HCT116 (cell line): ENCODE results near the gene PRRT1B. TPM values are rescaled to one million over a fixed set of nuclear protein-coding genes. Genes with fewer than 3 reads are reported as not detected.

Source experiments
- ATAC-seq: fragments of 200-7000 bp; cut with Tn5 transposase; 2 replicates; pipeline ENCODE4 v1.9.1; 2020; ENCODE audit warnings: mild to moderate bottlenecking, moderate library complexity
- BruUV-seq: library from RNA; stranded (reverse); fragments of 400-500 nt; replicated peaks from 2 replicates; lab custom pipeline; 2021; lab: Mats Ljungman, UMichigan
- CTCF ChIA-PET: fragments of 300-600 bp; sonication (Branson Sonifier 250); formaldehyde crosslinking; loops from one replicate; lab custom pipeline; 2021; ENCODE audit warnings: antibody characterized with exemption; lab: Charles Lee
- POLR2A ChIA-PET: fragments of 300-600, 350-600 bp; sonication (Branson Sonifier 250); formaldehyde crosslinking; loops from one replicate; lab custom pipeline; 2021; ENCODE audit warnings: antibody characterized with exemption; lab: Charles Lee
- RAD21 ChIA-PET, 2 experiments: fragments of 300-600 bp; sonication (Branson Sonifier 250); formaldehyde crosslinking; loops; one replicate each; lab custom pipeline; 2023; ENCODE audit warnings: low total read pairs in 2 of 2; ENCODE audit not compliant: uncharacterized antibody in 2 of 2, unreplicated experiment in 2 of 2, low non-redundant PET in 1 of 2; lab: Charles Lee
- DNase-seq: peaks from one replicate; pipeline ENCODE4 v3.0.0-alpha.2; 2010; ENCODE audit warnings: low read depth, low spot score
- H2AFZ ChIP-seq: fragments of 200-600 bp; shearing (Covaris generic), sonication (generic); 2 replicates; pipeline ENCODE4 v1.6.1; 2017; ENCODE audit warnings: low read depth, mixed run types, mixed read lengths, antibody characterized with exemption, low read length; ENCODE audit not compliant: poor library complexity, severe bottlenecking
- H3K27ac ChIP-seq: 2 replicates; pipeline ENCODE4 v1.5.1; 2012; ENCODE audit warnings: low read depth, low read length
- H3K27me3 ChIP-seq: fragments of 200-600 bp; sonication (generic); 2 replicates; pipeline ENCODE4 v1.6.1; 2016; ENCODE audit warnings: mixed run types, low read length, mixed read lengths; ENCODE audit not compliant: insufficient read depth
- H3K36me3 ChIP-seq, 2 experiments: fragments of 200-500 bp in 1 of 2; fragments of 200-600 bp in 1 of 2; sonication (Bioruptor generic) in 1 of 2; sonication (generic) in 1 of 2; 2 replicates each; pipeline versions ENCODE4 v1.5.1 to v1.6.1; 2014 to 2016; ENCODE audit warnings: low read length in 2 of 2, inconsistent platforms in 1 of 2, mixed read lengths in 1 of 2, mixed run types in 1 of 2; ENCODE audit not compliant: insufficient read depth in 2 of 2, control insufficient read depth in 1 of 2
- H3K4me1 ChIP-seq, 2 experiments: fragments of 200-600 bp in 1 of 2; sonication (generic) in 1 of 2; 2 replicates each; pipeline versions ENCODE4 v1.5.1 to v1.6.1; 2012 to 2017; ENCODE audit warnings: low read length in 2 of 2, inconsistent platforms in 1 of 2, mild to moderate bottlenecking in 1 of 2, mixed read lengths in 1 of 2, mixed run types in 1 of 2, moderate library complexity in 1 of 2; ENCODE audit not compliant: insufficient read depth in 2 of 2, control insufficient read depth in 1 of 2
- H3K4me2 ChIP-seq: fragments of 200-600 bp; sonication (generic); 2 replicates; pipeline ENCODE4 v1.6.1; 2017; ENCODE audit warnings: mixed run types, low read length, mixed read lengths
- H3K4me3 ChIP-seq, 2 experiments: fragments of 200-600 bp in 1 of 2; sonication (generic) in 1 of 2; replicated peaks in 1 of 2; 2 replicates each; pipeline ENCODE4 v1.5.1; 2011 to 2016; ENCODE audit warnings: low read length in 2 of 2, control low read depth in 1 of 2, low read depth in 1 of 2, mild to moderate bottlenecking in 1 of 2, mixed read lengths in 1 of 2, mixed run types in 1 of 2
- H3K79me2 ChIP-seq: fragments of 200-600 bp; sonication (generic); 2 replicates; pipeline ENCODE4 v1.6.1; 2017; ENCODE audit warnings: mild to moderate bottlenecking, mixed run types, low read length, moderate library complexity, mixed read lengths; ENCODE audit not compliant: insufficient read depth
- H3K9ac ChIP-seq: fragments of 200-600 bp; sonication (generic); 2 replicates; pipeline ENCODE4 v1.6.1; 2016; ENCODE audit warnings: low read length, mixed read lengths
- H3K9me2 ChIP-seq: fragments of 200-600 bp; sonication (generic), shearing (Covaris generic); 2 replicates; pipeline ENCODE4 v1.6.1; 2017; ENCODE audit warnings: mixed run types, mild to moderate bottlenecking, moderate library complexity; ENCODE audit not compliant: insufficient read depth
- H3K9me3 ChIP-seq, 2 experiments: fragments of 200-500 bp in 1 of 2; fragments of 200-600 bp in 1 of 2; sonication (Bioruptor generic) in 1 of 2; sonication (generic) in 1 of 2; 2 replicates each; pipeline ENCODE4 v1.6.1; 2014 to 2017; ENCODE audit warnings: low read length in 2 of 2, mixed read lengths in 2 of 2, inconsistent platforms in 1 of 2, low read depth in 1 of 2, mild to moderate bottlenecking in 1 of 2, mixed run types in 1 of 2, moderate library complexity in 1 of 2; ENCODE audit not compliant: control insufficient read depth in 1 of 2, insufficient read depth in 1 of 2
- H4K20me1 ChIP-seq: fragments of 200-600 bp; sonication (generic), shearing (Covaris generic); 2 replicates; pipeline ENCODE4 v1.6.1; 2017; ENCODE audit warnings: mixed run types, mild to moderate bottlenecking, moderate library complexity; ENCODE audit not compliant: insufficient read depth
- CBX3 ChIP-seq: IDR thresholded peaks from 2 replicates; pipeline ENCODE4 v1.6.1; 2012; ENCODE audit warnings: low read depth
- CTCF ChIP-seq, 3 experiments: fragments of 200-600 bp in 1 of 3; sonication (generic) in 1 of 3; IDR thresholded peaks in 2 of 3; conservative IDR thresholded peaks in 1 of 3; 2 replicates each; pipeline ENCODE4 v1.5.1; 2012 to 2017; ENCODE audit warnings: low read depth in 2 of 3, low read length in 2 of 3, antibody characterized with exemption in 1 of 3, borderline replicate concordance in 1 of 3, control low read depth in 1 of 3, mild to moderate bottlenecking in 1 of 3, mixed read lengths in 1 of 3, mixed run types in 1 of 3, moderate library complexity in 1 of 3; ENCODE audit not compliant: insufficient read depth in 1 of 3
- EGR1 ChIP-seq: IDR thresholded peaks from 2 replicates; pipeline ENCODE4 v1.6.1; 2012; ENCODE audit warnings: low read depth
- ELF1 ChIP-seq: IDR thresholded peaks from 2 replicates; pipeline ENCODE4 v1.6.1; 2012; ENCODE audit warnings: low read depth, borderline replicate concordance
- EZH2 ChIP-seq: fragments of 200-600 bp; sonication (generic); IDR thresholded peaks from 2 replicates; pipeline ENCODE4 v1.6.1; 2017; ENCODE audit warnings: antibody characterized with exemption, mixed run types
- EZH2phosphoT487 ChIP-seq: fragments of 200-600 bp; IDR thresholded peaks from 2 replicates; pipeline ENCODE4 v1.6.1; 2018; ENCODE audit warnings: antibody characterized with exemption, borderline replicate concordance
- FOSL1 ChIP-seq: IDR thresholded peaks from 2 replicates; pipeline ENCODE4 v1.6.1; 2012; ENCODE audit warnings: low read depth
- JUND ChIP-seq: IDR thresholded peaks from 2 replicates; pipeline ENCODE4 v1.6.1; 2012
- POLR2A ChIP-seq: IDR thresholded peaks from 2 replicates; pipeline ENCODE4 v1.7.0; 2011; ENCODE audit warnings: borderline replicate concordance; ENCODE audit not compliant: insufficient read depth, insufficient read length; ENCODE audit errors: extremely low read depth
- POLR2AphosphoS5 ChIP-seq: IDR thresholded peaks from 2 replicates; pipeline ENCODE4 v1.6.1; 2011; ENCODE audit warnings: mild to moderate bottlenecking, low read depth, low read length, moderate library complexity
- RAD21 ChIP-seq: IDR thresholded peaks from 2 replicates; pipeline ENCODE4 v1.6.1; 2012; ENCODE audit warnings: low read depth, mild to moderate bottlenecking
- SP1 ChIP-seq: IDR thresholded peaks from 2 replicates; pipeline ENCODE4 v1.6.1; 2012; ENCODE audit warnings: low read depth
- SRF ChIP-seq: IDR thresholded peaks from 2 replicates; pipeline ENCODE4 v1.6.1; 2012; ENCODE audit warnings: low read depth
- TCF7L2 ChIP-seq: IDR thresholded peaks from 2 replicates; pipeline ENCODE4 v1.7.0; 2011; ENCODE audit warnings: borderline replicate concordance, inconsistent platforms; ENCODE audit not compliant: insufficient read depth, insufficient read length; ENCODE audit errors: extremely low read depth
- YY1 ChIP-seq: IDR thresholded peaks from 2 replicates; pipeline ENCODE4 v1.6.1; 2011; ENCODE audit warnings: low read length, low read depth, moderate library complexity, mild to moderate bottlenecking; ENCODE audit not compliant: insufficient replicate concordance; ENCODE audit errors: extremely low read depth
- ZFX ChIP-seq: fragments of 450-650 bp; IDR thresholded peaks from 2 replicates; pipeline ENCODE4 v1.6.1; 2017
- ZNF274 ChIP-seq: fragments of 200-500 bp; sonication (Bioruptor generic); IDR thresholded peaks from 2 replicates; pipeline ENCODE4 v1.6.1; 2014; ENCODE audit warnings: mild to moderate bottlenecking, low read depth, low read length, inconsistent platforms
- intact Hi-C: fragments of 100-400 bp; cut with micrococcal nuclease; formaldehyde crosslinking; loops from 2 replicates; pipeline ENCODE4 v1.10.0; 2022
- total RNA-seq: library from RNA; stranded (reverse); gene quantifications from one replicate; pipeline ENCODE4 v1.2.1, GENCODE V29; 2021; ENCODE audit not compliant: unreplicated experiment
- TF ChIP-seq, protein P1 (sequence below): IDR thresholded peaks from 2 replicates; pipeline ENCODE4 v1.6.1; 2012
- TF ChIP-seq, protein P2 (sequence below): IDR thresholded peaks from 2 replicates; pipeline ENCODE4 v1.6.1; 2011; ENCODE audit warnings: mild to moderate bottlenecking, low read length, moderate library complexity; ENCODE audit not compliant: insufficient replicate concordance; ENCODE audit errors: extremely low read depth
- TF ChIP-seq, protein P3 (sequence below): IDR thresholded peaks from 2 replicates; pipeline ENCODE4 v1.6.1; 2012

The PRRT1B gene
- total RNA-seq, 1 experiment from 2014 or later: not detected

GRCh38 chr9:131583836-131584555 is 38.7 kb downstream of the PRRT1B start:
- ChIA-PET RAD21 (no interaction called here), POLR2A (no interaction called here), CTCF (no interaction called here)
- BruUV-seq: no TSS peak
- Histone ChIP-seq H3K4me1 (no peaks in the 10 kb centered on the region), H3K27me3 (no peaks in the 10 kb centered on the region), H3K36me3 (peaks cover 3 to 5% of the 10 kb centered on the region in 2 experiments; a peak in 2 of 4 replicates), H3K9ac (no peak overlapping the region), H3K79me2 (no peaks in the 10 kb centered on the region), H2AFZ (no peak overlapping the region), H4K20me1 (no peaks in the 10 kb centered on the region), H3K4me2 (no peak overlapping the region), H3K9me2 (no peaks in the 10 kb centered on the region), H3K4me3 (no peak overlapping the region), H3K9me3 (no peaks in the 10 kb centered on the region), H3K27ac (no peak overlapping the region)
- DNase-seq (no peak), ATAC-seq (no peak)
- intact Hi-C loops: no loop called here
- TF ChIP-seq, protein P1, sequence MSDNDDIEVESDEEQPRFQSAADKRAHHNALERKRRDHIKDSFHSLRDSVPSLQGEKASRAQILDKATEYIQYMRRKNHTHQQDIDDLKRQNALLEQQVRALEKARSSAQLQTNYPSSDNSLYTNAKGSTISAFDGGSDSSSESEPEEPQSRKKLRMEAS: no peak
- TF ChIP-seq YY1: no peak
- TF ChIP-seq JUND: no peak
- TF ChIP-seq ELF1: no peak
- no peak for TF ChIP-seq CBX3
- TF ChIP-seq EZH2phosphoT487: no peak
- TF ChIP-seq POLR2AphosphoS5: no peak
- TF ChIP-seq, protein P2, sequence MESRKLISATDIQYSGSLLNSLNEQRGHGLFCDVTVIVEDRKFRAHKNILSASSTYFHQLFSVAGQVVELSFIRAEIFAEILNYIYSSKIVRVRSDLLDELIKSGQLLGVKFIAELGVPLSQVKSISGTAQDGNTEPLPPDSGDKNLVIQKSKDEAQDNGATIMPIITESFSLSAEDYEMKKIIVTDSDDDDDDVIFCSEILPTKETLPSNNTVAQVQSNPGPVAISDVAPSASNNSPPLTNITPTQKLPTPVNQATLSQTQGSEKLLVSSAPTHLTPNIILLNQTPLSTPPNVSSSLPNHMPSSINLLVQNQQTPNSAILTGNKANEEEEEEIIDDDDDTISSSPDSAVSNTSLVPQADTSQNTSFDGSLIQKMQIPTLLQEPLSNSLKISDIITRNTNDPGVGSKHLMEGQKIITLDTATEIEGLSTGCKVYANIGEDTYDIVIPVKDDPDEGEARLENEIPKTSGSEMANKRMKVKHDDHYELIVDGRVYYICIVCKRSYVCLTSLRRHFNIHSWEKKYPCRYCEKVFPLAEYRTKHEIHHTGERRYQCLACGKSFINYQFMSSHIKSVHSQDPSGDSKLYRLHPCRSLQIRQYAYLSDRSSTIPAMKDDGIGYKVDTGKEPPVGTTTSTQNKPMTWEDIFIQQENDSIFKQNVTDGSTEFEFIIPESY: no peak
- no peak for TF ChIP-seq CTCF (IDR thresholded peaks at IDR 0.05 in 2 of 3, conservative IDR thresholded peaks at IDR 0.05 in 1 of 3; ENCODE audit: borderline replicate concordance in 1 of 3, insufficient read depth in 1 of 3, low read depth in 2 of 3, low read length in 2 of 3)
- no peak for TF ChIP-seq EGR1
- TF ChIP-seq ZFX: no peak
- TF ChIP-seq SRF: no peak
- TF ChIP-seq FOSL1: no peak
- no peak for TF ChIP-seq RAD21
- TF ChIP-seq POLR2A: no peak
- TF ChIP-seq TCF7L2: no peak
- TF ChIP-seq, protein P3, sequence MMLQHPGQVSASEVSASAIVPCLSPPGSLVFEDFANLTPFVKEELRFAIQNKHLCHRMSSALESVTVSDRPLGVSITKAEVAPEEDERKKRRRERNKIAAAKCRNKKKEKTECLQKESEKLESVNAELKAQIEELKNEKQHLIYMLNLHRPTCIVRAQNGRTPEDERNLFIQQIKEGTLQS: no peak
- TF ChIP-seq ZNF274: no peak
- no peak for TF ChIP-seq EZH2
- no peak for TF ChIP-seq SP1
